Effector CD8-positive, alpha-beta T cell (primary cell): Measurements from ENCODE around the gene COG5.

Experiments
- DNase-seq: peaks from one replicate; lab custom pipeline; 2025; lab: John Stamatoyannopoulos, UW

The COG5 gene

GRCh38 chr7:107330478-107330877 lies 233.2 kb downstream of the COG5 start:
- no peak for DNase-seq

- DNase-seq = no peak
Observed at GRCh38 chr7:107327986-107328569, 235.6 kb downstream of the COG5 start.

GRCh38 chr7:107326061-107326460 lies 237.7 kb downstream of the COG5 start:
- DNase-seq = no peak

- DNase-seq = no peak
Observed at GRCh38 chr7:107322015-107322414, 241.7 kb downstream of the COG5 start.

DNA sequence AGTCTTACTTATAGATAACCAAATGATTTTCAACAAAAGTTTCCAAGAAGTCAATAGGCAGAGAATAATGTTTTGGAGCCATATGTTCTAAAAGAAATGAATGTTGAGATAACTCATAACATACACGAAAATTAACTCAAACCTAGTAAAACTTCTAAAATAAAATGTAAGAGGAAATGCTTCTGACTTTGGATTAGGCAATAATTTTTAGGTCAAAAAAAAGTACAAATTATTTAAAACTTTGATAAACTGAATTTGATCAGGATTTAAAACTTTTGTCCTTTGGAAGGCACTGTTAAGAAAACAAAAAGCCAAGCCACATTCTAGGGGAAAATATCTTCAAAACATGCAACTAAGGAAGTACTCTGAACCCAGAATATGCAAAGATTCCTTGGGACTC lies 242.1 kb downstream of the COG5 start:
- no peak for DNase-seq

DNA sequence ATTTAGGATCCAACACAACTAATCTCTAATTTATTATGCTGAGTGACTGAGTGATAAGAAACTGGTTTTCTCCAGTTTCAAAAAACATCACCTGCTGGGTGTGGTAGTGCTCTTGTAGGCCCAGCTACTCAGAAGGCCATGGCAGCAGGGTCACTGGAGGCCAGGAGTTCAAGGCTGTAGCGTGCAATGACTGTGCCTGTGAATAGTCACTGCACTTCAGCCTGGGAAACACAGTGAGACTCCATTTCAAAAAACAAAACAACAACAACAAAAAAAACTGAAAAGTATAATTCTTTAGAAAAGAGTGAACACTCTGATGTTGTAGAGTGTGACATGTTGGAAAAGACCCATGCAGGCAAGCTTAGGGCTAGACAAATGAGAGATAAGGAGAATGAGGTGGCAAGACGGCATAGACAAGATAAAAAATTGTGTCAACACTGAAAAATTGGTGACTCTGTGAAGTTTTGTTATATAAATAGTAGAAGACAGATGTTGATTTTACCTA lies 243.9 kb downstream of the COG5 start:
- DNase-seq = no peak

- no peak for DNase-seq
Observed at GRCh38 chr7:107318523-107319160, 245.1 kb downstream of the COG5 start.

GRCh38 chr7:107315716-107316220 lies 248.0 kb downstream of the COG5 start:
- no peak for DNase-seq

- DNase-seq = no peak
Observed at GRCh38 chr7:107313355-107313754, 250.4 kb downstream of the COG5 start.

DNA sequence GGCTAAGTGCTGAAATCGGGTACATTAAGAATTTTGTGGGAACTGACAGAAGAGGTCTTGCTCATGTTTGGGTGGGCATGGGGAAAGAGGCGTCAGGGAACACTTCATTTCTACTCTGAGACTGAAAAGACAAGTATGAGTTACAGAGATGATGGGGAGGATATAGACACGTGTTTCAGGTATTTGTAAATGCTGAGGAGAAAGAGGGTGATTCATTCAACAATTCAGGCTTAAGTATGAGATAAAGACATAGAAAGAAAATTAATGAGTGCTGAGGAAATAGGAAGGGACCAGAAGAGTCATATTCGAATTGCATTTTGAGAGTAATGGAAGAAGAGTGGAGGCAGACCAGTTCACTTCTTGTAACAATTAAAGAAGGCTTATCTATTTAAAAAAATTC lies 251.3 kb downstream of the COG5 start:
- DNase-seq = no peak

DNA sequence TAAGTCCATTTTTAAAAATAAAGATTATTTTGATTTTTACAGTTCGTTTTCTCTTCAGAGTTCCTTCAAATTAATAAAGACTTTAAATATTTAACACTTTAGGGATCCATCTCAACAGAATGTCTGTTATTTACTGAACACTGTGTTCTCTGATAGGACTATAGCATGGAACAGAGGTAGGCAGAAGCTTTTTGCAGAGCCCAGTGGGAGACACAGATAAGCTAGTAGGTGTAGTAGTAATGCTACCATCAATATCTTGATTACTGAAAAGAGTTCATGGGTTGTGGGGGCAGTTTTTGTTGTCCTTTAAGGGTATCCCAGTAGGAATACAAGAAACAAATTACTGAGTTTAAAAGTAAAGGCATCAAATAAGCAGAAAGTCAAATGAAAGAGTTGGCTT lies 254.4 kb downstream of the COG5 start:
- DNase-seq = no peak

DNA sequence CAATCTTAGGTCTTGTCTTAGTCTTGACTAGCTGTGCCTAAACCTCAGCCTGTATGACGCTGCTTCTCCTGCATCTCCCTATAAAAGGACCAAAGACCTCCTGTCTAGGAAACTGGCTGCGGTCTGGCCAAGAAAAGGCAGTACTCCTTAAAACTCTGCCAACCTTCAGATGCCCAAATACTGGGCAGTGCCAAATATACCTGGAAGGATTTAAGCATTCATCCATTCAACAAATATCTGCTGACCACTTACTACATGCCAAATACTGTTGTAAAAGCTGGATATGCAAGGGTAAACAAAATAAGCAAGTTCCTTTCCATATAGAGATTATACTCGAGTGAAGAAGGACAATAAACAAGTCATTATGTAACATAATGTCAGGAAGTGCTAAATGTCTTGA lies 259.1 kb downstream of the COG5 start:
- no peak for DNase-seq

DNA sequence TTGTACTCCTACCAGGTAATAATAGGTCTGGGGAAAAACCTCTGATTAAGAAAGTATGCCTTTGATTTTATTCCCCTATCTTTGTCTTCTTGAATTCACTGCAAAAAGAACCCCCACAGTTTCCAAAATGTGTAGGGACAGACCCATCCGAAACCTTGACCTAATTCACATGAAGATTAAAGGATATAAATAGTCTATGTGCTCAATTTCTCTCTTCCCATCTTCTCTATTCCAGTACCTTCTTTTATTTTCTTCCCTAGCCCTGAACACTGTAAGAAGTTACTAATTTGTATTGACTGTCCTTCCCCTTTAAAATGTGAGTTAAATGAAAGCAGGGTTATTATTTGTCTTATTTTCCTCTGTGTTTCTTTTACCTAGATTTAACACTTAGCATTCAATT lies 259.7 kb downstream of the COG5 start:
- DNase-seq = no peak

GRCh38 chr7:107302250-107302847 lies 261.4 kb downstream of the COG5 start:
- DNase-seq = no peak

- DNase-seq = no peak
Observed at GRCh38 chr7:107294182-107294581, 269.5 kb downstream of the COG5 start.

- DNase-seq = no peak
Observed at GRCh38 chr7:107292591-107292990, 271.1 kb downstream of the COG5 start.

DNA sequence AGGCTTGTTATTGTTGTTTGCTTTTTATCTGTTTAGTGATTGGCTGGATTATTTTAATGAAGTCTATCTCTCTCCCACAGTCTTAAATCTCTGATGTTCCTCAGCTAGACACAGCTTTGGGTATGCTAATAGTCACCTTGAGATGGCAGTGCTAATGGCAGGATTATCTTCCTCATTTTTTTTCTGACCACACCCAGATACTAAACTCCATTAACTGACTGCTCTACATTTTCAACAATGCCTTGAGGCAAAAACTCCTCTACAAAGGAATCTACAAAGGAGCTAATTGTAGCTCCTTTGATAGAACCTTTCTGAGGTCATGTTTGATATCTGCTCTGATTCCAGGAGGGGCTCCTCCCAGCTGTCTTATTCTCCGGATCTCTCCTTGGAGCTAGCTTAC lies 272.3 kb downstream of the COG5 start:
- no peak for DNase-seq

GRCh38 chr7:107286751-107287621 lies 276.7 kb downstream of the COG5 start:
- DNase-seq = no peak

DNA sequence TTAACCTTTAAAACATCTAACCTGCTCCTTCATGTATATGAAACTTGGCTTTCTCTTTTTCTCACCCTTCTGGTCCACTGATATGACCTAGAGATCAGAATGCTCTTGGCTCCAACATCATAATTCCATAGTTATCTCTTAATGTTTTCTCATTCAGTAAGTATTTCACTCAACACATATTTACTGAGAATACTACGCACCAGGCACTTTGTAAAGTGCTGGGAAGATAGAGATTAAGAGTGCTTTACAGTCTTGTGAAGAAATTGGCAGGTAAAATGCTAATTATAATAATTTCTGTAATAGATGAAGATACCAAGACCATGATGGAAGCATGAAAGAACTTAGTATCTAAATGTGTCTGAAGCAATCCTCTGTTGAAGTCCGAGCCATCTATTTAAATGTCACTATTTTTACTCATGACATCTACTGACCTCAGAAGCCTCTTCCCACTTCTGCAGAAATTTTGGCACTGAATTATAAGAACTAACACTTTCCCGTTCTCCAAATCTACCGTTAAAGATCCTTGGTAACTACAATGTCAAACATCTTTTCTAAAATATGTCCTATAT lies 278.7 kb downstream of the COG5 start:
- DNase-seq = no peak

GRCh38 chr7:107277331-107277730 lies 286.4 kb downstream of the COG5 start:
- DNase-seq = no peak

GRCh38 chr7:107276220-107276827 lies 287.4 kb downstream of the COG5 start:
- no peak for DNase-seq

DNA sequence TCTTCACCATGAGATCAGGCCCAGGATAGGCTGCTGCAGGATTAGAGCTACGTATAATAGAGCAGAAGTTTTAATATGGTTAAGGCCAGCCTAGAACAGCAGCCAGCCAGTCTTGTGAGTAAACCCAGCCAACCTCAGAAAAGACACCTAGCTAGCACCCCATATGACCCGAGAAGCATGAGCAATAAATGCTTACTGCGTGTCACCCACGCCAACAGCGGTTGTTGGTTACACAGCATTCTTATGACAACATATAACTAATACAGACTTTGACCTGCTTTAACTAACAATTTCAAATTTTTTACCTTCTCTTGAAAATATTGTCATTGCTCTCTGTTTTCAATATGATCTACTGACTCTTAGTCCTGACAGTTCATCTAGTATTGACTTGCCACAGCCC lies 289.2 kb downstream of the COG5 start:
- no peak for DNase-seq
